ENCODE data around the gene RCAN2.

Gene RCAN2

GRCh38 chr6:46204880-46205650 lies 286.2 kb downstream of the RCAN2 start:
- no peak for TF ChIP-seq CTCF (IDR thresholded peaks at IDR 0.05)

GRCh38 chr6:46203391-46204177 lies 287.7 kb downstream of the RCAN2 start:
- H3K4me1 ChIP-seq (ENCODE audit: control insufficient read depth in 1 of 2, insufficient read depth in 1 of 2, low read depth in 1 of 2, low read length in 1 of 2) = peaks cover 10 to 12% of the 10 kb centered on the region in 2 experiments
- no peaks in the 10 kb centered on the region for H3K9me3 ChIP-seq
- H3K4me3 ChIP-seq (ENCODE audit: low read depth in 1 of 2, low read length in 1 of 2) = no peak overlapping the region
- no peak overlapping the region for H3K27ac ChIP-seq
- no peaks in the 10 kb centered on the region for H3K27me3 ChIP-seq
- TF ChIP-seq CTCF (IDR thresholded peaks at IDR 0.05) = no peak
- no peaks in the 10 kb centered on the region for H3K36me3 ChIP-seq

More at GRCh38 chr6:46204880-46205650, 286.2 kb downstream of the RCAN2 start:
- Histone ChIP-seq H3K27me3 (no peaks in the 10 kb centered on the region), H3K27ac (no peak overlapping the region), H3K4me1 (ENCODE audit: control insufficient read depth in 1 of 2, insufficient read depth in 1 of 2, low read depth in 1 of 2, low read length in 1 of 2) (peaks cover 18 to 23% of the 10 kb centered on the region in 2 experiments), H3K36me3 (no peaks in the 10 kb centered on the region), H3K9me3 (no peaks in the 10 kb centered on the region), H3K4me3 (ENCODE audit: low read depth in 1 of 2, low read length in 1 of 2) (no peak overlapping the region)

- no peak overlapping the region for H3K27ac ChIP-seq
- no peaks in the 10 kb centered on the region for H3K4me1 ChIP-seq (ENCODE audit: control insufficient read depth in 1 of 2, insufficient read depth in 1 of 2, low read depth in 1 of 2, low read length in 1 of 2)
- H3K27me3 ChIP-seq = no peaks in the 10 kb centered on the region
- no peaks in the 10 kb centered on the region for H3K9me3 ChIP-seq
- TF ChIP-seq CTCF (IDR thresholded peaks at IDR 0.05) = no peak
- H3K36me3 ChIP-seq = no peaks in the 10 kb centered on the region
- H3K4me3 ChIP-seq (ENCODE audit: low read depth in 1 of 2, low read length in 1 of 2) = no peak overlapping the region
Observed at GRCh38 chr6:46201702-46202101, 289.5 kb downstream of the RCAN2 start.

- TF ChIP-seq CTCF (IDR thresholded peaks at IDR 0.05) = no peak
- no peaks in the 10 kb centered on the region for H3K4me1 ChIP-seq (ENCODE audit: control insufficient read depth in 1 of 2, insufficient read depth in 1 of 2, low read depth in 1 of 2, low read length in 1 of 2)
- no peak overlapping the region for H3K27ac ChIP-seq
- no peak overlapping the region for H3K4me3 ChIP-seq (ENCODE audit: low read depth in 1 of 2, low read length in 1 of 2)
- no peaks in the 10 kb centered on the region for H3K9me3 ChIP-seq
- no peaks in the 10 kb centered on the region for H3K36me3 ChIP-seq
- H3K27me3 ChIP-seq = no peaks in the 10 kb centered on the region
Observed at GRCh38 chr6:46199387-46199786, 291.9 kb downstream of the RCAN2 start.

GRCh38 chr6:46191961-46192360 lies 299.3 kb downstream of the RCAN2 start:
- Histone ChIP-seq H3K4me1 (ENCODE audit: control insufficient read depth in 1 of 2, insufficient read depth in 1 of 2, low read depth in 1 of 2, low read length in 1 of 2) (no peaks in the 10 kb centered on the region), H3K27me3 (peaks cover 9% of the 10 kb centered on the region), H3K9me3 (no peaks in the 10 kb centered on the region), H3K36me3 (no peaks in the 10 kb centered on the region), H3K27ac (no peak overlapping the region), H3K4me3 (ENCODE audit: low read depth in 1 of 2, low read length in 1 of 2) (no peak overlapping the region)
- no peak for TF ChIP-seq CTCF (IDR thresholded peaks at IDR 0.05)
